HG02870 (cell line): ENCODE results near the gene MICAL2.

Experiments
- ATAC-seq: cut with Tn5 transposase; IDR thresholded peaks from one replicate; pipeline ENCODE4 v1.9.1; 2021; ENCODE audit warnings: mild to moderate bottlenecking, moderate library complexity; ENCODE audit not compliant: unreplicated experiment

Gene MICAL2

GRCh38 chr11:12116425-12117032, 6.1 kb downstream of the MICAL2 start:
- no peak for ATAC-seq

- ATAC-seq, result no peak
These were observed 6.8 kb downstream of the MICAL2 start for GRCh38 chr11:12117200-12117599.

GRCh38 chr11:12117611-12118010, 7.2 kb downstream of the MICAL2 start:
- ATAC-seq, result no peak

- ATAC-seq, result no peak
These were observed 8.6 kb downstream of the MICAL2 start for GRCh38 chr11:12118949-12119348.

GRCh38 chr11:12119502-12119901, 9.1 kb downstream of the MICAL2 start:
- no peak for ATAC-seq

GRCh38 chr11:12120031-12121008, 9.9 kb downstream of the MICAL2 start:
- ATAC-seq, result no peak

GRCh38 chr11:12121011-12121410, 10.6 kb downstream of the MICAL2 start:
- ATAC-seq, result no peak

- no peak for ATAC-seq
These were observed 11.1 kb downstream of the MICAL2 start for GRCh38 chr11:12121517-12121916.

GRCh38 chr11:12122083-12122482, 11.7 kb downstream of the MICAL2 start:
- ATAC-seq, result no peak

GRCh38 chr11:12123273-12123672, 12.9 kb downstream of the MICAL2 start:
- no peak for ATAC-seq

- ATAC-seq, result no peak
These were observed 13.4 kb downstream of the MICAL2 start for GRCh38 chr11:12123799-12124198.

- ATAC-seq, result no peak
These were observed 13.9 kb downstream of the MICAL2 start for GRCh38 chr11:12124306-12124705.

- ATAC-seq, result no peak
These were observed 15.3 kb downstream of the MICAL2 start for GRCh38 chr11:12125609-12126149.

- no peak for ATAC-seq
These were observed 16.1 kb downstream of the MICAL2 start for GRCh38 chr11:12126344-12127019.

GRCh38 chr11:12127206-12127898, 17.0 kb downstream of the MICAL2 start:
- ATAC-seq, result no peak

- ATAC-seq, result no peak
These were observed 17.9 kb downstream of the MICAL2 start for GRCh38 chr11:12128301-12128751.

GRCh38 chr11:12129227-12129626, 18.8 kb downstream of the MICAL2 start:
- ATAC-seq, result no peak

GRCh38 chr11:12130180-12130980, 20.0 kb downstream of the MICAL2 start:
- no peak for ATAC-seq

GRCh38 chr11:12131943-12132789, 21.8 kb downstream of the MICAL2 start:
- ATAC-seq, result no peak
